Thoracic aorta (tissue), 2 donors: Measurements from ENCODE around the gene FARP1. TPM values are rescaled to one million over a fixed set of nuclear protein-coding genes. Genes with fewer than 3 reads are reported as not detected.

Experiments
- ATAC-seq: fragments of 150-250 bp; one replicate; pipeline ENCODE4 v1.8.0; 2017; ENCODE audit warnings: low read depth; ENCODE audit not compliant: insufficient number of reproducible peaks, low FRiP score
- DNase-seq: peaks from one replicate; pipeline ENCODE4 v3.0.0-alpha.2; 2020; ENCODE audit warnings: low spot score
- H3K27ac ChIP-seq, 2 donors: fragments of 200-600 bp; sonication (generic); 1 replicate in 1 of 2; 2 replicates in 1 of 2; pipeline ENCODE4 v1.5.1; 2016; ENCODE audit warnings: mild to moderate bottlenecking in 2 of 2, moderate library complexity in 2 of 2
- H3K27me3 ChIP-seq: fragments of 200-600 bp; sonication (generic); replicated peaks from 2 replicates; pipeline ENCODE4 v1.6.0; 2016; ENCODE audit warnings: mild to moderate bottlenecking; ENCODE audit not compliant: insufficient read depth
- H3K36me3 ChIP-seq: fragments of 200-600 bp; sonication (generic); one replicate; pipeline ENCODE4 v1.5.1; 2016
- H3K4me1 ChIP-seq, 2 donors: fragments of 200-600 bp; sonication (generic); 1 replicate in 1 of 2; 2 replicates in 1 of 2; pipeline versions ENCODE4 v1.5.1 to v1.6.0; 2016; ENCODE audit warnings: low read depth in 2 of 2, mild to moderate bottlenecking in 1 of 2; ENCODE audit not compliant: control insufficient read depth in 1 of 2
- H3K4me3 ChIP-seq: fragments of 200-600 bp; sonication (generic); 2 replicates; pipeline ENCODE4 v1.5.1; 2016; ENCODE audit warnings: mild to moderate bottlenecking
- H3K9me3 ChIP-seq: fragments of 200-600 bp; sonication (generic); 2 replicates; pipeline ENCODE4 v1.5.1; 2016
- total RNA-seq, 2 donors: library from RNA; depleted of rRNA; stranded (reverse); fragments of >200 nt; gene quantifications; one replicate each; pipeline versions ENCODE4 v1.1.0 to v1.2.3, GENCODE V29; 2016
- TF ChIP-seq, protein P1 (sequence below): fragments of 200-600 bp; sonication (generic); IDR thresholded peaks from one replicate; pipeline ENCODE4 v1.5.1; 2019; ENCODE audit warnings: antibody characterized with exemption

Gene FARP1
- total RNA-seq, 2 donors from 2014 or later, result 17.6 to 30.3 TPM

DNA sequence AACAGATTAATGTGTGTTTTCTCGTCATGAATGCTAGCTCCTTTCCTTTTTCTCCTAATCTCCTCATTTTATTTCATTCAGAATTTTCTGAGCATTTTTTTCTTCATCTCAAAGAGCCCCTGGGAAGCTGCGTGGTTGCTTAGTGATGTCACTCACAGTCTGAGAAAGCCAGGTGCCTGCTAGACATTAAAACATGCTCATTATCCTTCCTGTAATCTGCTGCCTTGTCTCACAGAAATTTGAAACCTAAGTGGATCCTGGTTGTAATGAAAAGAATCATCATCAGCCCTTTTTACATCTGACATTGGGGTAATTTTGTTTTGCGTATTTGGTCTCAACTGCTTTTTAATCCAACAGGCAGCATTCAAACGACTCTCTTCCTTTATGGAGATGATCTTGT, 142.4 kb downstream of the FARP1 start:
- H3K36me3 ChIP-seq, result no peaks in the 10 kb centered on the region
- H3K27ac ChIP-seq, result no peak overlapping the region
- H3K27me3 ChIP-seq, result no peaks in the 10 kb centered on the region
- H3K9me3 ChIP-seq, result no peaks in the 10 kb centered on the region
- no peak for ATAC-seq
- DNase-seq, result no peak
- no peak overlapping the region for H3K4me3 ChIP-seq
- TF ChIP-seq, protein P1, sequence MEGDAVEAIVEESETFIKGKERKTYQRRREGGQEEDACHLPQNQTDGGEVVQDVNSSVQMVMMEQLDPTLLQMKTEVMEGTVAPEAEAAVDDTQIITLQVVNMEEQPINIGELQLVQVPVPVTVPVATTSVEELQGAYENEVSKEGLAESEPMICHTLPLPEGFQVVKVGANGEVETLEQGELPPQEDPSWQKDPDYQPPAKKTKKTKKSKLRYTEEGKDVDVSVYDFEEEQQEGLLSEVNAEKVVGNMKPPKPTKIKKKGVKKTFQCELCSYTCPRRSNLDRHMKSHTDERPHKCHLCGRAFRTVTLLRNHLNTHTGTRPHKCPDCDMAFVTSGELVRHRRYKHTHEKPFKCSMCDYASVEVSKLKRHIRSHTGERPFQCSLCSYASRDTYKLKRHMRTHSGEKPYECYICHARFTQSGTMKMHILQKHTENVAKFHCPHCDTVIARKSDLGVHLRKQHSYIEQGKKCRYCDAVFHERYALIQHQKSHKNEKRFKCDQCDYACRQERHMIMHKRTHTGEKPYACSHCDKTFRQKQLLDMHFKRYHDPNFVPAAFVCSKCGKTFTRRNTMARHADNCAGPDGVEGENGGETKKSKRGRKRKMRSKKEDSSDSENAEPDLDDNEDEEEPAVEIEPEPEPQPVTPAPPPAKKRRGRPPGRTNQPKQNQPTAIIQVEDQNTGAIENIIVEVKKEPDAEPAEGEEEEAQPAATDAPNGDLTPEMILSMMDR, result no peak
- no peaks in the 10 kb centered on the region for H3K4me1 ChIP-seq

DNA sequence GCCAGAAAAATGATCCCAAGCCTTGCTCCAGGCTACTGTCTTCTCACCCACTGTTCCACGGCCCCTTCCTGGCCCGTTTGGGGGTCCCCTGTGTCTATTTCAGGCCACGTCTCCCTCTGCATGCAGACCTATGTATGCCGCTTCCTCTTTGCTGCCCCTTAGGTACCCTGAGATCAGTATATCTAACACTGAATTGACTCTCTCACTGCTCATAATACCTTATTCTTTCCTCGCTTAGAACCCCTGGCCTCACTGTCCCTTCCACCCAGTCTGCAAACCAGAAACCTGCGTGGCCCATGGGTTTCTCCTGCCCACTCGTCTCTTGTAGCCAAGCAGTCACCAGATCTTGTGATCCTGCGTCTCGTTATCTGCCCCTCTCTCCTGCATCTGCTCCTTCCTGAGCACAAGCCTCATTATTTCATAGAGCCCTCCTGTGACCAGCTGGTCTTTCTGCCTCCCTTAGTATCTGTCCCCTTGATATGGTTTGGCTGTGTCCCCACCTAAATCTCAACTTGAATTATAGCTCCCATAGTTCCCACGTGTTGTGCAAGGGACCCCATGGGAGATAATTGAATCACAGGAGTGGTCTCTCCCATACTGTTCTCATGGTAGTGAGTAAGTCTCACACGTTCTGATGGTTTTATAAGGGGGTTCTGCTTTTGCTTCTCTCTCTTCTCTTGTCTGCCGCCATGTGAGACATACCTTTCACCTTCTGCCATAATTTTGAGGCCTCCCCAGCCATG, 143.1 kb downstream of the FARP1 start:
- Histone ChIP-seq H3K9me3 (no peaks in the 10 kb centered on the region), H3K4me1 (no peaks in the 10 kb centered on the region), H3K27ac (no peak overlapping the region), H3K36me3 (no peaks in the 10 kb centered on the region), H3K27me3 (no peaks in the 10 kb centered on the region), H3K4me3 (no peak overlapping the region)
- TF ChIP-seq, protein P1, result no peak
- ATAC-seq (no peak), DNase-seq (no peak)

DNA sequence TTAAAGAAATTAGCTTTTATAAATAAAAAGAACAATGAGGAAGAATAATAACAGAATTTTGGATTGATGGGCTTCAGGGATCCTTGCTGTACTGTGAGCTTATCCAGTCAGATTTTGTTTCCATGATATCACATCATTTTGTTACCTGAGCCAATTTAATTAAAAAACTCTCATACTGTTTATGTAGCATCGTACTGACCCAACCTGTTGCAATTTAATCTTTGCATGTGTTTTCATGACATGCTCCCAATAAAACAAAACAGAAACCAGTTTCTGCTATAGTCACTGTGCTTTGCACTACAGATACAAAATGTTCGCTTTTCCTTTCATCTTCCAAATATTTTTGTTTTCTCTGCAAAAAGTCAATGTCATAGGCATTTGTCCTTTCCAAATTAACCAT, 143.9 kb downstream of the FARP1 start:
- no peak overlapping the region for H3K4me3 ChIP-seq
- TF ChIP-seq, protein P1, result no peak
- ATAC-seq (no peak), DNase-seq (no peak)
- H3K27ac ChIP-seq, result no peak overlapping the region
- H3K36me3 ChIP-seq, result no peaks in the 10 kb centered on the region
- no peaks in the 10 kb centered on the region for H3K4me1 ChIP-seq
- H3K27me3 ChIP-seq, result no peaks in the 10 kb centered on the region
- no peaks in the 10 kb centered on the region for H3K9me3 ChIP-seq

DNA sequence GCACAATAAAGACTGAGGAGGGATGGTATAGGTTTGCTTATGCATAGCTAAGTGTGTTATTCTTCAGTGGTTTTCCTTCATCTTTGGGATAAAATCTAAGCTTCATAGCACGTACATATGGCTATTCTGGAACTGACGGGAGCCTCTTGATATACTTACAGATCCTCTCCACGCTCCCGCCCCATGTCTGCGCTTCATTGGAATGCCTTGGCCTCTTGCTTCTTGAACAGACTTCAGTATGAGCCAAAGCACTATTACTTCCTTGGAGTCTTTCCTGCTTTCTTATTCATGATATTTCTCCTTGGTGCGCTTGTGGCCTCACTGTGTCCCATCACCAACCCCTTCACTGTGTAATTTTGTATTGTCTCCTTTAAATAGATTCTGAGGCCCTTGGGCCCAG, 145.3 kb downstream of the FARP1 start:
- ATAC-seq (no peak), DNase-seq (no peak)
- TF ChIP-seq, protein P1, result no peak
- H3K4me1 ChIP-seq, result no peaks in the 10 kb centered on the region
- no peaks in the 10 kb centered on the region for H3K27me3 ChIP-seq
- no peaks in the 10 kb centered on the region for H3K9me3 ChIP-seq
- H3K36me3 ChIP-seq, result no peaks in the 10 kb centered on the region
- no peak overlapping the region for H3K4me3 ChIP-seq
- H3K27ac ChIP-seq, result no peak overlapping the region

DNA sequence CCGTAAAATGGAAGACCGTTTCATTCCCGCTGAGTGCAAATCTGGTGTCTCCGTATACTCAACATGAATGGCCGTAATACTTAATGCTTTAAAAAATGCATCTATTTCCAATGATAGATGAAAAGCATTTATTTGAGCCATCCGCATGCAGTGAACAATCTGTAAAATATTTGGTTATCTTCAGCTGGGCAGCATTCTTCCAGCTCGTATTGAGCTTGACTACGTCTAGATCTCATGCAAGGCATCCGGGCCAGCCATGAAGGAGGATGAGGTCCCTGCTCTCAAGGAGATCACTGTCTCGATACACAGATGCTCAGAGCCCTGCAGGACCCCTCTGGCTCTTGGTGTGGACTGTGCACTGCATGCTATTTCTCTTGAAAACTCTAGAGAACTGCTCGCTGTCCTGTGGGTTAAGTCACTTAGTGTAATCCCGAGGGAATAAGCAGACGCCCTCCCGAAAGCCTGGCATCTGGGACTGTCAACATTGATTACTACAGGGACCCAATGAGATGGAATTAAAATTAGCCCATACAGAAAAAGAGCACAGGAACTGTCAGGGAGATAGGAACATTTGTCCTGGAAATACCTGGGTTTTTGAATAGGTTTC, 146.5 kb downstream of the FARP1 start:
- ATAC-seq, result no peak
- Histone ChIP-seq H3K36me3 (no peaks in the 10 kb centered on the region), H3K9me3 (no peaks in the 10 kb centered on the region), H3K27ac (no peak overlapping the region), H3K27me3 (no peaks in the 10 kb centered on the region), H3K4me3 (no peak overlapping the region), H3K4me1 (no peaks in the 10 kb centered on the region)
- DNase-seq, result no peak
- TF ChIP-seq, protein P1, result no peak
